GM21723 (cell line): ENCODE measurements around the gene GPR22.

ENCODE experiments used
- ATAC-seq: cut with Tn5 transposase; IDR thresholded peaks from one replicate; pipeline ENCODE4 v1.9.1; 2021; ENCODE audit warnings: mild to moderate bottlenecking, moderate library complexity; ENCODE audit not compliant: unreplicated experiment

The GPR22 gene

GRCh38 chr7:107474104-107474521, 4.3 kb downstream of the GPR22 start:
- ATAC-seq, result no peak

- ATAC-seq, result no peak
These were observed 9.4 kb downstream of the GPR22 start for GRCh38 chr7:107479303-107479702.

- no peak for ATAC-seq
These were observed 11.1 kb downstream of the GPR22 start for GRCh38 chr7:107480932-107481331.

- no peak for ATAC-seq
These were observed 12.7 kb downstream of the GPR22 start for GRCh38 chr7:107482571-107482970.

GRCh38 chr7:107486041-107486440, 16.2 kb downstream of the GPR22 start:
- no peak for ATAC-seq

GRCh38 chr7:107492875-107493274, 23.0 kb downstream of the GPR22 start:
- no peak for ATAC-seq

- ATAC-seq, result no peak
These were observed 24.5 kb downstream of the GPR22 start for GRCh38 chr7:107494315-107494751.

GRCh38 chr7:107494884-107495283, 25.0 kb downstream of the GPR22 start:
- no peak for ATAC-seq

- no peak for ATAC-seq
These were observed 25.7 kb downstream of the GPR22 start for GRCh38 chr7:107495516-107495915.

- no peak for ATAC-seq
These were observed 29.9 kb downstream of the GPR22 start for GRCh38 chr7:107499731-107500130.

GRCh38 chr7:107501593-107501992, 31.7 kb downstream of the GPR22 start:
- no peak for ATAC-seq

GRCh38 chr7:107502154-107502553, 32.3 kb downstream of the GPR22 start:
- no peak for ATAC-seq

- ATAC-seq, result no peak
These were observed 32.9 kb downstream of the GPR22 start for GRCh38 chr7:107502797-107503196.

GRCh38 chr7:107503687-107504086, 33.8 kb downstream of the GPR22 start:
- ATAC-seq, result no peak

GRCh38 chr7:107505362-107505761, 35.5 kb downstream of the GPR22 start:
- no peak for ATAC-seq

- no peak for ATAC-seq
These were observed 36.3 kb downstream of the GPR22 start for GRCh38 chr7:107505997-107506673.

- no peak for ATAC-seq
These were observed 37.0 kb downstream of the GPR22 start for GRCh38 chr7:107506674-107507339.
